GM12878 (cell line): ENCODE results near the gene DNAJC12. TPM values are rescaled to one million over a fixed set of nuclear protein-coding genes. Genes with fewer than 3 reads are reported as not detected.

ENCODE experiments used
- ATAC-seq: fragments of 200-7000 bp; cut with Tn5 transposase; 3 replicates; pipeline ENCODE4 v1.9.1; 2020; ENCODE audit warnings: mild to moderate bottlenecking, moderate library complexity
- BruUV-seq: library from RNA; stranded (reverse); fragments of 400-500 nt; replicated peaks from 2 replicates; lab custom pipeline; 2021; lab: Mats Ljungman, UMichigan
- CTCF ChIA-PET: fragments of 300-600 bp; sonication (Branson Sonifier 250); formaldehyde crosslinking; extraction: SDS; loops from one replicate; lab custom pipeline; 2021; ENCODE audit warnings: inconsistent platforms; lab: Yijun Ruan, JAX
- POLR2A ChIA-PET: fragments of 350-600 bp; formaldehyde crosslinking; extraction: SDS; loops from one replicate; lab custom pipeline; 2021; ENCODE audit warnings: inconsistent platforms; lab: Charles Lee
- RAD21 ChIA-PET: fragments of 300-600 bp; sonication (Branson Sonifier 250); formaldehyde crosslinking; loops from one replicate; lab custom pipeline; 2023; ENCODE audit warnings: antibody characterized with exemption; ENCODE audit not compliant: unreplicated experiment; lab: Charles Lee
- SMC1A ChIA-PET: fragments of 300-600 bp; sonication (Branson Sonifier 250); formaldehyde crosslinking; loops from one replicate; lab custom pipeline; 2023; ENCODE audit not compliant: unreplicated experiment, uncharacterized antibody; lab: Charles Lee
- DNase-seq: peaks from one replicate; pipeline ENCODE4 v3.0.0-alpha.2; 2011; ENCODE audit warnings: low read depth, low spot score
- FAIRE-seq: peaks from 3 replicates; lab custom pipeline; 2011; peaks lifted over from hg19 to GRCh38; lab: Jason Lieb, UNC
- H2AFZ ChIP-seq: 2 replicates; pipeline ENCODE4 v1.6.0; 2011; ENCODE audit warnings: low read depth, low read length, control low read depth; ENCODE audit not compliant: control insufficient read depth
- H3K27ac ChIP-seq: 2 replicates; pipeline ENCODE4 v1.5.1; 2011; ENCODE audit warnings: control low read depth; ENCODE audit not compliant: control insufficient read depth, insufficient read depth
- H3K27me3 ChIP-seq, 2 experiments: replicated peaks in 1 of 2; 2 replicates each; pipeline versions ENCODE4 v1.6.0 to v1.6.1; 2011; ENCODE audit warnings: low read length in 1 of 2; ENCODE audit not compliant: control insufficient read depth in 2 of 2, insufficient read depth in 2 of 2
- H3K36me3 ChIP-seq, 2 experiments: 2 replicates each; pipeline ENCODE4 v1.5.1; 2011; ENCODE audit warnings: low read length in 1 of 2; ENCODE audit not compliant: control insufficient read depth in 2 of 2, insufficient read depth in 2 of 2
- H3K4me1 ChIP-seq: 2 replicates; pipeline ENCODE4 v1.6.1; 2011; ENCODE audit warnings: mild to moderate bottlenecking, low read length, moderate library complexity, mixed read lengths; ENCODE audit not compliant: control insufficient read depth, insufficient read depth
- H3K4me2 ChIP-seq: 2 replicates; pipeline ENCODE4 v1.6.0; 2011; ENCODE audit warnings: control low read depth; ENCODE audit not compliant: control insufficient read depth, insufficient read depth
- H3K4me3 ChIP-seq: fragments of 200-600 bp; sonication (generic); 2 replicates; pipeline ENCODE4 v1.5.1; 2016
- H3K79me2 ChIP-seq: 2 replicates; pipeline ENCODE4 v1.6.0; 2011; ENCODE audit warnings: low read length; ENCODE audit not compliant: control insufficient read depth, insufficient read depth
- H3K9ac ChIP-seq: 2 replicates; pipeline ENCODE4 v1.8.0; 2011; ENCODE audit warnings: low read length, control low read depth, mixed read lengths; ENCODE audit not compliant: control insufficient read depth, insufficient read depth
- H3K9me3 ChIP-seq: replicated peaks from 3 replicates; pipeline ENCODE4 v1.5.1; 2011; ENCODE audit warnings: mild to moderate bottlenecking, low read length; ENCODE audit not compliant: control insufficient read depth, insufficient read depth
- H4K20me1 ChIP-seq: 2 replicates; pipeline ENCODE4 v1.6.0; 2011; ENCODE audit not compliant: control insufficient read depth, insufficient read depth
- ATF3 ChIP-seq: IDR thresholded peaks from 2 replicates; pipeline ENCODE4 v1.6.1; 2011; ENCODE audit warnings: low read depth, mild to moderate bottlenecking, low read length, moderate library complexity, borderline replicate concordance; ENCODE audit errors: extremely low read depth
- BCL3 ChIP-seq: IDR thresholded peaks from 2 replicates; pipeline ENCODE4 v1.6.1; 2011; ENCODE audit warnings: borderline replicate concordance, low read depth, mild to moderate bottlenecking, moderate library complexity, low read length; ENCODE audit not compliant: insufficient read depth, poor library complexity, severe bottlenecking
- BHLHE40 ChIP-seq, 2 experiments: fragments of 450-650 bp in 1 of 2; IDR thresholded peaks; 2 replicates each; pipeline ENCODE4 v1.6.1; 2011 to 2017; ENCODE audit warnings: low read depth in 2 of 2, borderline replicate concordance in 1 of 2, improper control_type of control experiment in 1 of 2, low read length in 1 of 2, mild to moderate bottlenecking in 1 of 2
- EED ChIP-seq: sonication (generic); IDR thresholded peaks from 2 replicates; pipeline ENCODE4 v1.6.1; 2016; ENCODE audit warnings: antibody characterized with exemption, low read depth
- EGR1 ChIP-seq, 2 experiments: IDR thresholded peaks; 1 replicate in 1 of 2; 2 replicates in 1 of 2; pipeline ENCODE4 v1.6.1; 2011 to 2012; ENCODE audit warnings: low read depth in 2 of 2, low read length in 2 of 2, borderline replicate concordance in 1 of 2, mild to moderate bottlenecking in 1 of 2, moderate library complexity in 1 of 2
- ELK1 ChIP-seq: IDR thresholded peaks from 2 replicates; pipeline ENCODE4 v1.6.1; 2012; ENCODE audit warnings: low read depth, low read length, improper control_type of control experiment
- ESRRA ChIP-seq: IDR thresholded peaks from 2 replicates; pipeline ENCODE4 v1.6.1; 2012; ENCODE audit warnings: mild to moderate bottlenecking, low read length, improper control_type of control experiment
- EZH2 ChIP-seq: IDR thresholded peaks from 2 replicates; pipeline ENCODE4 v1.6.1; 2012; ENCODE audit warnings: low read depth, mild to moderate bottlenecking, control low read depth, inconsistent platforms, low read length, borderline replicate concordance; ENCODE audit not compliant: control insufficient read depth
- GATAD2B ChIP-seq: fragments of 450-650 bp; conservative IDR thresholded peaks from 2 replicates; pipeline ENCODE4 v1.6.1; 2017; ENCODE audit warnings: low read depth, mild to moderate bottlenecking, moderate library complexity
- NBN ChIP-seq: fragments of 450-650 bp; IDR thresholded peaks from 2 replicates; pipeline ENCODE4 v1.6.1; 2016
- NFXL1 ChIP-seq: fragments of 450-650 bp; IDR thresholded peaks from 2 replicates; pipeline ENCODE4 v1.6.1; 2017; ENCODE audit warnings: antibody characterized with exemption, mild to moderate bottlenecking, borderline replicate concordance
- NFYA ChIP-seq: IDR thresholded peaks from 2 replicates; pipeline ENCODE4 v1.6.1; 2011; ENCODE audit warnings: low read depth, mild to moderate bottlenecking, low read length, improper control_type of control experiment, borderline replicate concordance
- PKNOX1 ChIP-seq: fragments of 450-650 bp; IDR thresholded peaks from 2 replicates; pipeline ENCODE4 v1.6.1; 2016; ENCODE audit warnings: mild to moderate bottlenecking
- PML ChIP-seq: IDR thresholded peaks from 2 replicates; pipeline ENCODE4 v1.6.1; 2012; ENCODE audit warnings: low read length, inconsistent platforms
- POLR2AphosphoS2 ChIP-seq: IDR thresholded peaks from 2 replicates; pipeline ENCODE4 v1.6.1; 2011; ENCODE audit warnings: low read depth, mild to moderate bottlenecking, low read length, improper control_type of control experiment, moderate library complexity
- SPI1 ChIP-seq: IDR thresholded peaks from 2 replicates; pipeline ENCODE4 v1.6.1; 2011; ENCODE audit warnings: low read depth, mild to moderate bottlenecking, low read length, moderate library complexity, borderline replicate concordance; ENCODE audit not compliant: insufficient read depth
- TBL1XR1 ChIP-seq: IDR thresholded peaks from 2 replicates; pipeline ENCODE4 v1.6.1; 2012; ENCODE audit warnings: low read depth, low read length, improper control_type of control experiment
- WGBS: methylation state at CpG from one replicate; pipeline ENCODE4 v1.1.6; 2016; ENCODE audit warnings: low lambda C conversion rate; ENCODE audit not compliant: insufficient replicate concordance, insufficient coverage; ENCODE audit errors: missing lambda C conversion rate; 5-methylcytosine and 5-hydroxymethylcytosine counted together
- in situ Hi-C: fragments of 300-500 bp; cut with MboI; formaldehyde crosslinking; loops from 9 replicates; pipeline ENCODE4 v1.14.3; 2018; ENCODE audit warnings: mixed read lengths
- intact Hi-C: fragments of 100-400 bp; cut with micrococcal nuclease; formaldehyde crosslinking; loops from one replicate; pipeline ENCODE4 v1.14.2; 2022; ENCODE audit not compliant: unreplicated experiment
- polyA plus RNA-seq, 11 experiments: library from polyadenylated mRNA; depleted of rRNA in 4 of 11; unstranded in 6 of 11; stranded (reverse) in 5 of 11; fragments of >200 nt; fragmentation: Nextera tagmentation in 4 of 11; fragmentation: Illumina TruSeq in 1 of 11; extraction: Ambion mirVana in 4 of 11; extraction: Trizol in 1 of 11; gene quantifications; 1 replicate in 1 of 11; 2 replicates in 10 of 11; pipeline versions ENCODE4 v1.2.1 to v1.2.3, GENCODE V29; 2011 to 2016; ENCODE audit warnings: inconsistent platforms in 2 of 11, missing spikeins in 2 of 11, low read depth in 1 of 11
- total RNA-seq, 4 experiments: library from RNA; depleted of rRNA in 3 of 4; stranded (reverse); fragments of >200 nt in 3 of 4; fragmentation: Illumina TruSeq in 1 of 4; extraction: Trizol in 1 of 4; gene quantifications; 2 replicates each; pipeline versions ENCODE4 v1.2.1 to v1.2.3, GENCODE V29; 2013 to 2021

The DNAJC12 gene
- total and polyA plus RNA-seq, 10 of the 15 experiments (the other 5 are each of a cell fraction or from before 2014, with no cell fraction given), result 1.1 to 4.5 (median 3.0) TPM

GRCh38 chr10:67784474-67784873 lies 53.5 kb downstream of the DNAJC12 start (continued):
- TF ChIP-seq NFXL1, result no peak
- no peak for TF ChIP-seq EZH2
- TF ChIP-seq NFYA, result no peak
- TF ChIP-seq GATAD2B, result no peak
- TF ChIP-seq ESRRA, result no peak
- TF ChIP-seq NBN, result no peak

- H3K27me3 ChIP-seq, result no peaks in the 10 kb centered on the region
- WGBS, result 42% methylated on average over 5 of the region's 5 CpGs
- peaks cover 44% of the 10 kb centered on the region for H3K4me1 ChIP-seq
- 0 out of 2 replicates have a peak overlapping the region, but pooled peaks have one; percentile 27 for H3K4me3 ChIP-seq
- ChIA-PET CTCF (interaction anchor here (0.5 to 7.7 kb wide), 13 partner anchors 11 to 951 kb away, joined by 3 to 113 read pairs (median 4); partner anchors contain the start of gene CTNNA3), SMC1A (interaction anchor here (0.8 to 2.0 kb wide), 12 partner anchors 9 to 519 kb away, joined by 3 to 14 read pairs (median 4); partner anchors contain the start of gene CTNNA3), RAD21 (interaction anchor here (0.5 to 1.8 kb wide), 4 partner anchors 11 to 972 kb away, joined by 3 to 11 read pairs (median 3); partner anchors contain the start of gene CTNNA3), POLR2A (interaction anchor here (0.9 to 1.7 kb wide), 2 partner anchors 13 to 14 kb away, joined by 3 to 4 read pairs; no protein-coding TSS in a partner anchor)
- no peak for DNase-seq
- no peak overlapping the region for H3K9ac ChIP-seq
- no TSS peak for BruUV-seq
- no peaks in the 10 kb centered on the region for H3K9me3 ChIP-seq
- FAIRE-seq, result peak; percentile 64
- peak overlapping the region; percentile 45 for H3K27ac ChIP-seq
- H4K20me1 ChIP-seq, result no peaks in the 10 kb centered on the region
- H3K36me3 ChIP-seq, result no peaks in the 10 kb centered on the region
- intact Hi-C loops, result loop anchor here (5.0 kb wide), 2 partner anchors 471 to 851 kb away; no protein-coding TSS in a partner anchor
- peak overlapping the region; percentile 81 for H2AFZ ChIP-seq
- peak; percentile 76 for ATAC-seq
- H3K4me2 ChIP-seq, result peak overlapping the region; percentile 43
- in situ Hi-C loops, result no loop called here
- no peaks in the 10 kb centered on the region for H3K79me2 ChIP-seq
- peak; percentile 35; the same call in 1 of the 2 replicates for TF ChIP-seq EED
- TF ChIP-seq EGR1 (IDR thresholded peaks at IDR 0.05; ENCODE audit: borderline replicate concordance in 1 of 2, low read depth in 2 of 2, low read length in 2 of 2), result no peak
- TF ChIP-seq TBL1XR1, result no peak
- TF ChIP-seq PKNOX1, result no peak
- TF ChIP-seq ATF3, result no peak
- TF ChIP-seq BCL3, result no peak
- TF ChIP-seq PML, result no peak
- TF ChIP-seq POLR2AphosphoS2, result no peak
- TF ChIP-seq SPI1, result peak; percentile 49
- no peak for TF ChIP-seq ELK1
- TF ChIP-seq BHLHE40 (IDR thresholded peaks at IDR 0.05; ENCODE audit: borderline replicate concordance in 1 of 2, low read depth in 2 of 2, low read length in 1 of 2), result no peak
These were observed 54.2 kb downstream of the DNAJC12 start for GRCh38 chr10:67783606-67784294.
